ENCODE data around the gene VEZT. TPM values are rescaled to one million over a fixed set of nuclear protein-coding genes. Genes with fewer than 3 reads are reported as not detected.

VEZT gene
- total and polyA plus RNA-seq, 9 of the 15 experiments (the other 6 are each of a cell fraction or from before 2014, with no cell fraction given), result 16.1 to 61.5 (median 32.6) TPM

DNA sequence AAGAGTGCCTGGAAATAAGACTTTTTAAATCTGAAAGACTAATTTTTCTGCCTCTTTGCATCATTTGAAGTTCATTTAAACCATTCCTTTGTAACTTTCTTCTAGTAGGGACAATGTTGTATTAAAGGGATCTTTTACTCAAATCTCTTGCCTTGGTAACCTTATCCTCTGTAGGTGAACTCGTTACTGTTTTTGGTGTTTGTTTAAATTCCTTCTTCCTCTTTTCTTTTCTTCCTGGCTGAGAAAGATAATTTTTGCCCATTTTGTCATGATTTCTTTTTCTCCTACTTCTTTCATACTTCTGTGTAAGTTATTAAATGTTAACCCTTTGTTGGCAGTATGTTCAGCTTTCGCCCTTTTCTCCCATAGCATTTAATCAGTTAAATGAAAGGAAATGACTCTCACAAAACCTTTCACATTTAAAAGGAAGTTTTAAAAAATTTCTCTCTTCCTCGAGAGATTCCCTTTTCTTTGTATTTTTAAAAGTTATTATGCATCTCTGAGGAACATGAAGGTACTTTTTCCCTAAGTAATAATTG is 10.3 kb downstream of the VEZT start:
- Histone ChIP-seq H2AFZ (ENCODE audit: low read depth, low read length) (no peak overlapping the region), H3K9ac (ENCODE audit: insufficient read depth in 1 of 2, low read depth in 2 of 2, low read length in 2 of 2) (no peak overlapping the region), H3K4me1 (replicated peaks in 1 of 2; ENCODE audit: control insufficient read depth in 2 of 2, insufficient read depth in 2 of 2, low read length in 2 of 2) (peaks cover 15 to 19% of the 10 kb centered on the region in 2 experiments), H3K4me3 (no peak overlapping the region), H3K27ac (ENCODE audit: extremely low read depth, low read depth, low read length) (no peak overlapping the region), H3K9me1 (ENCODE audit: control insufficient read depth, insufficient read depth, low read length) (no peaks in the 10 kb centered on the region), H3K36me3 (ENCODE audit: control insufficient read depth, insufficient read depth, low read length) (peaks cover 3% of the 10 kb centered on the region; the same call in 2 of the 3 replicates), H3K9me3 (replicated peaks; ENCODE audit: control insufficient read depth, insufficient read depth, low read depth, low read length) (no peaks in the 10 kb centered on the region), H3K4me2 (ENCODE audit: insufficient read depth, low read length) (no peak overlapping the region), H4K20me1 (replicated peaks; ENCODE audit: control insufficient read depth, insufficient read depth, low read length) (no peaks in the 10 kb centered on the region), H3K79me2 (ENCODE audit: control insufficient read depth, insufficient read depth, low read length) (peaks cover 70% of the 10 kb centered on the region), H3K27me3 (ENCODE audit: control insufficient read depth in 2 of 2, insufficient read depth in 2 of 2, low read length in 2 of 2) (no peaks in the 10 kb centered on the region)
- TF ChIP-seq CBFA2T3 (IDR thresholded peaks at IDR 0.05) (peak; percentile 11; the same call in 1 of the 2 replicates), SPI1 (IDR thresholded peaks at IDR 0.05; ENCODE audit: borderline replicate concordance, low read depth, low read length) (peak; percentile 33; the same call in 1 of the 2 replicates), NCOR1 (IDR thresholded peaks at IDR 0.05) (0 out of 2 replicates have a peak, but pooled peaks have one; percentile 7), TAL1 (IDR thresholded peaks at IDR 0.05) (peak; percentile 9; the same call in 1 of the 2 replicates)
- TF ChIP-seq, protein P1, sequence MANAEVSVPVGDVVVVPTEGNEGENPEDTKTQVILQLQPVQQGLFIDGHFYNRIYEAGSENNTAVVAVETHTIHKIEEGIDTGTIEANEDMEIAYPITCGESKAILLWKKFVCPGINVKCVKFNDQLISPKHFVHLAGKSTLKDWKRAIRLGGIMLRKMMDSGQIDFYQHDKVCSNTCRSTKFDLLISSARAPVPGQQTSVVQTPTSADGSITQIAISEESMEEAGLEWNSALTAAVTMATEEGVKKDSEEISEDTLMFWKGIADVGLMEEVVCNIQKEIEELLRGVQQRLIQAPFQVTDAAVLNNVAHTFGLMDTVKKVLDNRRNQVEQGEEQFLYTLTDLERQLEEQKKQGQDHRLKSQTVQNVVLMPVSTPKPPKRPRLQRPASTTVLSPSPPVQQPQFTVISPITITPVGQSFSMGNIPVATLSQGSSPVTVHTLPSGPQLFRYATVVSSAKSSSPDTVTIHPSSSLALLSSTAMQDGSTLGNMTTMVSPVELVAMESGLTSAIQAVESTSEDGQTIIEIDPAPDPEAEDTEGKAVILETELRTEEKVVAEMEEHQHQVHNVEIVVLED (CRISPR knock-in tag; IDR thresholded peaks at IDR 0.05), result no peak
- no TSS peak for BruUV-seq (replicated peaks)
- intact Hi-C loops (cut with micrococcal nuclease) (no loop called here), in situ Hi-C loops (cut with MboI) (no loop called here)
- ChIA-PET CTCF (ENCODE audit: low intra/inter-chr PET ratio) (no interaction called here), POLR2A (no interaction called here)
- DNase-seq (ENCODE audit: extremely low read depth in 1 of 4, low spot score in 3 of 4), result no peak
- no peak for FAIRE-seq
- WGBS (ENCODE audit: insufficient coverage, low coverage, missing lambda C conversion rate), result 24% methylated on average over 3 of the region's 3 CpGs
- ATAC-seq, result no peak

Measured in K562 (cell line).